ENCODE measurements around the gene CTIF. TPM values are rescaled to one million over a fixed set of nuclear protein-coding genes. Genes with fewer than 3 reads are reported as not detected.
A peak's percentile ranks its signal among the peaks of the same experiment; 100 is the strongest.

The CTIF gene
- total RNA-seq, 4 donors from 2014 or later, result 16.6 to 116 (median 34.5) TPM

DNA sequence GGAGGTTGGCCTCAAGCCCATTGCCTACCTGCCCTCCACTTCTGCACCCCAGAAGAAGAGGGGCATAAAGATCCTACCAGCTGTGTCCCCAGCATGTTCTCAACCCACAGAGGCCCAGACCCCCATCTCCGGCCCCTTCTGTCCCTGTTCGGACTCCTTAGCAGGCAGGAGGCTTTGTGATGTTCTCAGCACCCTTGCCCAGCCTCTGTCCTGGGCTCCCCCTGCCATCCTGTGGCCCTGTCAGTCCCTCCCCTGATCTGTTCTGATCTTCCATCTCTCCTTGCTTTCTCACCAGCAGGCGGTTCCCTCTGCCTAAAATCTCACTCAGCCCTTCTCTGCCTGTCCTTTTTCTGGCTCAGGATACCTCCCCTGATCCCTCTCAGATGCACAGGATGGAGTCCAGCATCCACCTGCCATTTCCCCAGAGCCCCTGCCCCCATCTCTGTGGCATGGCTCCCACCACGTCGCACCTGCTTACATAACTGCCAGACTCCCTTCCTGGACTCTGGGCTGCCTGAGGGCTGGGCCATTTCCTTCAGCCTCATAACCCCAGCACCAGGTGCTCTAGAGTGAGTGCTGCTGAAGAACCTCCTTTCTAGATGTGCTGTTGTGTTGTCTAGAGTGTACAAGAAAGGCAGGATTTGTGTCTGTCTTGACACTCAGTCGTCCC, 134.0 kb downstream of the CTIF start:
- Histone ChIP-seq H3K27ac (peak overlapping the region in 2 of 4 donors; percentile 78 to 80), H3K4me3 (no peak overlapping the region), H3K9me3 (peaks cover 0 to 7% (median 0%) of the 10 kb centered on the region in 4 donors), H3K36me3 (peaks cover 0 to 10% (median 0%) of the 10 kb centered on the region in 3 donors), H3K4me1 (peaks cover 3 to 29% (median 4%) of the 10 kb centered on the region in 4 donors), H3K27me3 (no peaks in the 10 kb centered on the region)
- no peak for TF ChIP-seq POLR2A (IDR thresholded peaks at IDR 0.05)
- TF ChIP-seq, protein P1, sequence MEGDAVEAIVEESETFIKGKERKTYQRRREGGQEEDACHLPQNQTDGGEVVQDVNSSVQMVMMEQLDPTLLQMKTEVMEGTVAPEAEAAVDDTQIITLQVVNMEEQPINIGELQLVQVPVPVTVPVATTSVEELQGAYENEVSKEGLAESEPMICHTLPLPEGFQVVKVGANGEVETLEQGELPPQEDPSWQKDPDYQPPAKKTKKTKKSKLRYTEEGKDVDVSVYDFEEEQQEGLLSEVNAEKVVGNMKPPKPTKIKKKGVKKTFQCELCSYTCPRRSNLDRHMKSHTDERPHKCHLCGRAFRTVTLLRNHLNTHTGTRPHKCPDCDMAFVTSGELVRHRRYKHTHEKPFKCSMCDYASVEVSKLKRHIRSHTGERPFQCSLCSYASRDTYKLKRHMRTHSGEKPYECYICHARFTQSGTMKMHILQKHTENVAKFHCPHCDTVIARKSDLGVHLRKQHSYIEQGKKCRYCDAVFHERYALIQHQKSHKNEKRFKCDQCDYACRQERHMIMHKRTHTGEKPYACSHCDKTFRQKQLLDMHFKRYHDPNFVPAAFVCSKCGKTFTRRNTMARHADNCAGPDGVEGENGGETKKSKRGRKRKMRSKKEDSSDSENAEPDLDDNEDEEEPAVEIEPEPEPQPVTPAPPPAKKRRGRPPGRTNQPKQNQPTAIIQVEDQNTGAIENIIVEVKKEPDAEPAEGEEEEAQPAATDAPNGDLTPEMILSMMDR (IDR thresholded peaks at IDR 0.05), result no peak
- peak in 2 of 3 donors; percentile 47 for DNase-seq

DNA sequence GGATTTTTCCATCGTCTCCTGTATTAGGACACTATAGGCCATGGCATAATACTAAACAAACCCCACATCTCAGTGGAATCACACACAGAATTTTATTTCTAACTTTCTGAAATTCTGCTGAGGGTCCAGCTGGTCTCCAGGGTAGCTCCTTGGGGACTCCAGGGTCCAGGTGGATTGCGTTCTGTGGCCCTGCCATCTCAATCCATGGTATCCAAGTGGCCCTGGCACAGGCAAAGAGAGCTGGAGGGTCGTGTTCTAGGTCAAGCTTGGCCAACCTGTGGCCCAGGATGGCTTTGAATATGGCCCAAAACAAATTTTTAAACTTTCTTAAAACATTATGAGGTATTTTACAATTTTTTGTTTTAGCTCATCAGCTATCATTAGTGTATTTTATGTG, 134.6 kb downstream of the CTIF start:
- DNase-seq, result peak in 2 of 3 donors; percentile 21 to 36
- Histone ChIP-seq H3K4me3 (no peak overlapping the region), H3K4me1 (peaks cover 3 to 29% (median 4%) of the 10 kb centered on the region in 4 donors), H3K36me3 (peaks cover 0 to 10% (median 0%) of the 10 kb centered on the region in 3 donors), H3K27me3 (no peaks in the 10 kb centered on the region), H3K9me3 (peaks cover 0 to 7% (median 0%) of the 10 kb centered on the region in 4 donors), H3K27ac (peak overlapping the region in 3 of 4 donors; percentile 47 to 80 (median 78))
- no peak for TF ChIP-seq POLR2A (IDR thresholded peaks at IDR 0.05)
- TF ChIP-seq, protein P1 (IDR thresholded peaks at IDR 0.05), result no peak

DNA sequence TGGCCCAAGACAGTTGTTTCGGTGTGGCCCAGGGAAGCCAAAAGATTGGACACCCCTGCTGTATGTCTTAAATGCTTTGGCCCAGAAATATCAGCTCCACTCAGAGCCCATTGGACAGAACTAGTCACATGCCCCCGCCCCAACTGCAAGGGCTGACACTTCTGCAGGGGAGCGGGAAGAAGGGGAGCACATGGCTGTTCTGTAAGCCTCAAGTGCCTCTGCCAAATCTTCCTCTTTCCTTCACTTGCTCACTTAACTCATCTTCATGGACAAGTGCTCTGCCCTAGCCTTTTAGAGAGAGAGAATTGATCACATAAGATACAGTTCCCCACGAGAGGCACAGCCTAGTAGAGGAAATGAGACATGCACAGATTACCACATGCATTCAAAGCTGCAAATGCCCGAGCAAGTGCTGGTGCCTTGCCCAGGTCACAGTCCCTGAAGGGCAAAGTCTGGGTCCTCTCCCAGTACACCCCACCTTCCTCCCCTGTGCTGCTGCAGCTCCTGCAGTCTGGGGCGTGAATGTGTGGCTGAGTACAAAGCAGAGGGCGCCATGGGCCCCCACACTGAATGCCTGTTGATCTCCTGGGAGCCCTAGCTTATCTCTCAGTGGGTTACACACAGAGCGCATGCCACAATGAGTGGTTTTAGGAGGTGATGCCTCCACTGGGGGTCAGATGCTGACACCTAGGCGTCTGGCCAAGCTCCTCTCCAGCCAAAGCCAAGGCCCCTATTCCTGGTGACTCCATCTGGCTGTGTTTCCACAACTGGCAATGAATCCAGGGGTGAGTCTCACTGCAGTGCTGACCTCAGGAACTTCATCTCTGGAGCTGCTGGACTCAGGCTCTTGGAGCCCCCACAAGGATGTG, 135.3 kb downstream of the CTIF start:
- Histone ChIP-seq H3K36me3 (peaks cover 0 to 10% (median 0%) of the 10 kb centered on the region in 3 donors), H3K27me3 (no peaks in the 10 kb centered on the region), H3K4me1 (peaks cover 3 to 29% (median 4%) of the 10 kb centered on the region in 4 donors), H3K4me3 (no peak overlapping the region), H3K27ac (peak overlapping the region in 3 of 4 donors; percentile 47 to 80 (median 78)), H3K9me3 (peaks cover 0 to 7% (median 0%) of the 10 kb centered on the region in 4 donors)
- peak in 1 of 2 donors; percentile 38 for TF ChIP-seq POLR2A (IDR thresholded peaks at IDR 0.05)
- TF ChIP-seq, protein P1 (IDR thresholded peaks at IDR 0.05), result peak in 1 of 6 experiments; percentile 20
- peak in 2 of 3 donors; percentile 85 for DNase-seq

DNA sequence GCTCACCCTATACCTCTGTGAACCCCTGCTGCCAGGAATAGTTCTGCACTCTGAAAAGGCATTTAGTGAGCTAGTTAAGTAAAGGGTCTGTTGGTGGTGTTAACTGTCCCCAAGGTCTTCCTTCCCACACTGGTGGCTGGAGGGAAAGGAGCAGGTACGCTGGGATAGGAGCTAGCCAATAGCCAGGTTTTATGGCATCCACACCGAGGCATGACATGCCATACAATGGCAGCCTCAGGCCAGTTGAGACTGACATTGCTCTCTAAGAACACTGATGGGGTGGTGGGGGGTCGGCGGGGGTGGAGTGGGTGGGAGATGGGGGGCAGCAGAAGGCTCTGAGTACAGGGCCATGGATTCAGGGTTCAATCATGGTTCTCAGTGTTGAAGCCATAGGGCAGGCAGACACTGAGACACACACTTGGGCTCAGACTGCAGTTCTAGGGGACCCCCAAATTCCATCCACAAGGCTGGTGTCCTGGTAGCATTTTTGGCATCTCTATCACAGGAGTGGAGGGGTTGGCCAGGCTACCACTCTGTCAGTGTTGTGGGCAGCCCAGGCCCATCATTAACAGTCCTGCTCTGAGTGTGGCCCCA, 136.0 kb downstream of the CTIF start:
- TF ChIP-seq POLR2A (IDR thresholded peaks at IDR 0.05), result no peak
- TF ChIP-seq, protein P1 (IDR thresholded peaks at IDR 0.05), result no peak

DNA sequence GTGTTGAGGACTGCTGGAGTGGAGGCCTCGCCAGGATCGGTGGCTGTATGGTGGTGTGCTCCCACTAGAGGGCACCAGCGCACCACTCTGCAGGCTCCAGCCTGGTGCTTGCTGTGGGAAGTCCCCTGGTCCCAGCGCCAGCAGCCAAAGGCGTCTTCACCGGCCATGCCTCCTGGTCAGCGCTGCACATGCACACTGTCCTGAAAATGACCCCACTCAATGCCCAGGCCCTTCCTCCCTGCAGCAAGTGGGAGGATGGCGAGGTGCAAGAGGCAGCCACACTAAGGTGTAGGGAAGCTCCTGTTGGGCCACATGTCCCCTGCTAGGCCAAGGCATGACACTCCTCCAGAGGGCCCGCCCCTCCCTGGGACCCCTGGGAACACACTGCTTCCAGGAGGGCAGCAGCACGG, 136.5 kb downstream of the CTIF start:
- Histone ChIP-seq H3K4me1 (peaks cover 3 to 29% (median 4%) of the 10 kb centered on the region in 4 donors), H3K27me3 (no peaks in the 10 kb centered on the region), H3K9me3 (peaks cover 0 to 7% (median 0%) of the 10 kb centered on the region in 4 donors), H3K36me3 (peaks cover 0 to 10% (median 0%) of the 10 kb centered on the region in 3 donors), H3K27ac (peak overlapping the region in 2 of 4 donors; percentile 78 to 80), H3K4me3 (no peak overlapping the region)
- TF ChIP-seq POLR2A (IDR thresholded peaks at IDR 0.05), result no peak
- TF ChIP-seq, protein P1 (IDR thresholded peaks at IDR 0.05), result peak; percentile 66 to 98 (median 94)
- DNase-seq, result peak; percentile 76 to 93 (median 93)

More for the DNA sequence above, 136.0 kb downstream of the CTIF start:
- Histone ChIP-seq H3K36me3 (peaks cover 0 to 10% (median 0%) of the 10 kb centered on the region in 3 donors), H3K27ac (peak overlapping the region in 2 of 4 donors; percentile 78 to 80), H3K9me3 (peaks cover 0 to 7% (median 0%) of the 10 kb centered on the region in 4 donors), H3K27me3 (no peaks in the 10 kb centered on the region), H3K4me1 (peaks cover 3 to 29% (median 4%) of the 10 kb centered on the region in 4 donors), H3K4me3 (no peak overlapping the region)
- peak in 1 of 3 donors; percentile 35 for DNase-seq
